DND-41 (cell line): Measurements from ENCODE around the gene RBM7.

Experiments
- ATAC-seq: fragments of 200-7000 bp; cut with Tn5 transposase; 3 replicates; pipeline ENCODE4 v1.9.1; 2021; ENCODE audit warnings: low read depth; ENCODE audit not compliant: insufficient read depth
- DNase-seq: peaks from one replicate; pipeline ENCODE4 v3.0.0-alpha.2; 2020
- H2AFZ ChIP-seq: 2 replicates; pipeline ENCODE4 v1.6.0; 2012; ENCODE audit warnings: low read depth, low read length
- H3K27ac ChIP-seq: 2 replicates; pipeline ENCODE4 v1.5.1; 2012; ENCODE audit warnings: low read length, inconsistent platforms
- H3K27me3 ChIP-seq: fragments of 200-600 bp; sonication (generic); 2 replicates; pipeline ENCODE4 v1.6.0; 2012; ENCODE audit warnings: low read length, mild to moderate bottlenecking, inconsistent platforms; ENCODE audit not compliant: insufficient read depth, poor library complexity
- H3K36me3 ChIP-seq: 2 replicates; pipeline ENCODE4 v1.5.1; 2012; ENCODE audit warnings: low read length, inconsistent platforms; ENCODE audit not compliant: insufficient read depth
- H3K4me1 ChIP-seq: 2 replicates; pipeline ENCODE4 v1.5.1; 2012; ENCODE audit warnings: mild to moderate bottlenecking, low read length; ENCODE audit not compliant: insufficient read depth
- H3K4me2 ChIP-seq: 2 replicates; pipeline ENCODE4 v1.6.0; 2012; ENCODE audit warnings: mild to moderate bottlenecking, moderate library complexity, low read length, inconsistent platforms; ENCODE audit not compliant: insufficient read depth
- H3K4me3 ChIP-seq, 2 experiments: fragments of 200-600 bp in 1 of 2; shearing (Covaris generic) in 1 of 2; 2 replicates each; pipeline ENCODE4 v1.5.1; 2012 to 2016; ENCODE audit warnings: inconsistent platforms in 2 of 2, low read length in 2 of 2, mild to moderate bottlenecking in 2 of 2, low read depth in 1 of 2, moderate library complexity in 1 of 2
- H3K79me2 ChIP-seq: 2 replicates; pipeline ENCODE4 v1.6.0; 2012; ENCODE audit warnings: low read length, inconsistent platforms; ENCODE audit not compliant: insufficient read depth
- H3K9ac ChIP-seq: 2 replicates; pipeline ENCODE4 v1.6.0; 2012; ENCODE audit warnings: low read depth, mild to moderate bottlenecking, inconsistent platforms, low read length, moderate library complexity
- H3K9me3 ChIP-seq: 2 replicates; pipeline ENCODE4 v1.5.1; 2012; ENCODE audit warnings: low read length, moderate library complexity, mild to moderate bottlenecking, inconsistent platforms; ENCODE audit not compliant: insufficient read depth, severe bottlenecking
- H4K20me1 ChIP-seq: 2 replicates; pipeline ENCODE4 v1.6.0; 2012; ENCODE audit warnings: low read length; ENCODE audit not compliant: insufficient read depth
- EZH2 ChIP-seq: IDR thresholded peaks from 3 replicates; pipeline ENCODE4 v1.6.1; 2012; ENCODE audit warnings: borderline replicate concordance, low read depth, mild to moderate bottlenecking, moderate library complexity, low read length, inconsistent platforms; ENCODE audit not compliant: severe bottlenecking
- TF ChIP-seq, protein P1 (sequence below): IDR thresholded peaks from 2 replicates; pipeline ENCODE4 v1.5.1; 2012; ENCODE audit warnings: borderline replicate concordance, low read length, moderate library complexity, mild to moderate bottlenecking; ENCODE audit not compliant: poor library complexity, severe bottlenecking; ENCODE audit errors: extremely low read depth

The RBM7 gene

DNA sequence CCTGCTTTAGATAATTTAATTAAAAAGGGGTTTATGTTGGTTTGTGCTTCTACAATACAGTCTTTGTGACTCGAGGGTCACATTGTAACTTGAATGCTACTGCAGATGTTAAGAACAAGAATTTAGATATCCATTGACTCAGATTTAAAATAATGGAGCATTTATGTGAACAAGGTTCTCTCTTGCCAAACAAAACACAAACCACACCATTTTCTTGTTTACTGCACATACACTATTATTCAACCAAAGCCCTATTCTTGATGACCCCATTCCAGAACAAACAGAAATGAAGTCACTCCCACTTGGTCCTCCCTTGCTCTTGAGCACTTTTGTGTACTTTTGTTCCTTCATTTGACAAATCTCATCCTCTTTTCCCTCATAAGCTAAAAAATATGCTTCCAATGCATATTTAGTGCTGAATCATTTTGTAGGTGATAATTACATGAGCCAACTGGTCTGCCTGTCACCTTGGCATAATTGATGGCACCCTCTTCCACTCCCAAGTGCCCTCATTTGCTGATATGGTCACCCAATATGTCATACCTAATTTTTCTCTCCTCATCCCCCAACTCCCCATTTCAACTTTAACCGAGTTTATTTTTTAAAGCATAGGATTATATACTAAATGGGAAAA is 3.0 kb upstream of the RBM7 start:
- no peak overlapping the region for H3K4me2 ChIP-seq

DNA sequence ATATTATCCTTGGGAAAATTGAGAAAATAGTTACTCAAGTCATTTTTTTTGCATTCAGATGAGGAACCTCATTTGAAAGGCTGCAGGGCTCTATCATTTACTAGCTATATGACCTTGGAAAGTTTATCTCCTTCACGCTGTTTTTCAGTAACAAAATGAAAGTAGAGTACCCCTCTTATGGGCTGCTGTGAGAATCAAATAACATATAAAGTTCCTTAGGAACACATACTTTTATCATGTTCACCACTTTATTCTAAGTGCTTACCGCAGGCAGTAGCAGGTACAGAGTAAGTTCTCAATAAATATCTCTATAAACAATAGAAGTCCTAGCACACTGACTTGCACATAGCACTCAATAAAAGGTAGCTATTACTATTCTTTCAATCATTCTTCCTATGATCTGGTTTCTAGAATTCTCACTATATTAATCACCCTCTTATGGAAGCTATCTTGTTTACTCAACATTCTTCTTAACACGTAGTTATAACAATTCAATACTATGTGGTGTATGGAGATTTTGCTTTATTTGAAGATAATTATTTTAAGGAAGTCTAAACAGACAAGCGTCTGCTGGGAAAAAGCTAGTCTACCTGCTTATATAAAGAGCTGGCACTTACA is 2.1 kb upstream of the RBM7 start:
- DNase-seq (no peak), ATAC-seq (no peak)
- Histone ChIP-seq H3K4me2 (peak overlapping the region; percentile 89), H3K27me3 (no peaks in the 10 kb centered on the region), H3K79me2 (peaks cover 45% of the 10 kb centered on the region), H3K27ac (no peak overlapping the region), H3K36me3 (peaks cover 14% of the 10 kb centered on the region), H3K9ac (no peak overlapping the region), H4K20me1 (no peaks in the 10 kb centered on the region; the same call in 1 of the 2 replicates), H2AFZ (no peak overlapping the region), H3K4me3 (no peak overlapping the region), H3K4me1 (peaks cover 33% of the 10 kb centered on the region), H3K9me3 (no peaks in the 10 kb centered on the region)
- TF ChIP-seq EZH2 = no peak
- TF ChIP-seq, protein P1, sequence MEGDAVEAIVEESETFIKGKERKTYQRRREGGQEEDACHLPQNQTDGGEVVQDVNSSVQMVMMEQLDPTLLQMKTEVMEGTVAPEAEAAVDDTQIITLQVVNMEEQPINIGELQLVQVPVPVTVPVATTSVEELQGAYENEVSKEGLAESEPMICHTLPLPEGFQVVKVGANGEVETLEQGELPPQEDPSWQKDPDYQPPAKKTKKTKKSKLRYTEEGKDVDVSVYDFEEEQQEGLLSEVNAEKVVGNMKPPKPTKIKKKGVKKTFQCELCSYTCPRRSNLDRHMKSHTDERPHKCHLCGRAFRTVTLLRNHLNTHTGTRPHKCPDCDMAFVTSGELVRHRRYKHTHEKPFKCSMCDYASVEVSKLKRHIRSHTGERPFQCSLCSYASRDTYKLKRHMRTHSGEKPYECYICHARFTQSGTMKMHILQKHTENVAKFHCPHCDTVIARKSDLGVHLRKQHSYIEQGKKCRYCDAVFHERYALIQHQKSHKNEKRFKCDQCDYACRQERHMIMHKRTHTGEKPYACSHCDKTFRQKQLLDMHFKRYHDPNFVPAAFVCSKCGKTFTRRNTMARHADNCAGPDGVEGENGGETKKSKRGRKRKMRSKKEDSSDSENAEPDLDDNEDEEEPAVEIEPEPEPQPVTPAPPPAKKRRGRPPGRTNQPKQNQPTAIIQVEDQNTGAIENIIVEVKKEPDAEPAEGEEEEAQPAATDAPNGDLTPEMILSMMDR = no peak

More for the DNA sequence above, 3.0 kb upstream of the RBM7 start:
- H3K4me3 ChIP-seq = no peak overlapping the region
- no peak overlapping the region for H3K9ac ChIP-seq
- no peaks in the 10 kb centered on the region for H3K27me3 ChIP-seq
- no peak overlapping the region for H3K27ac ChIP-seq
- no peaks in the 10 kb centered on the region for H4K20me1 ChIP-seq
- ATAC-seq (no peak), DNase-seq (no peak)
- no peak for TF ChIP-seq EZH2
- TF ChIP-seq, protein P1 = no peak
- no peaks in the 10 kb centered on the region for H3K9me3 ChIP-seq
- H3K4me1 ChIP-seq = peaks cover 25% of the 10 kb centered on the region
- H3K79me2 ChIP-seq = peaks cover 36% of the 10 kb centered on the region
- peaks cover 4% of the 10 kb centered on the region for H3K36me3 ChIP-seq
- H2AFZ ChIP-seq = no peak overlapping the region

DNA sequence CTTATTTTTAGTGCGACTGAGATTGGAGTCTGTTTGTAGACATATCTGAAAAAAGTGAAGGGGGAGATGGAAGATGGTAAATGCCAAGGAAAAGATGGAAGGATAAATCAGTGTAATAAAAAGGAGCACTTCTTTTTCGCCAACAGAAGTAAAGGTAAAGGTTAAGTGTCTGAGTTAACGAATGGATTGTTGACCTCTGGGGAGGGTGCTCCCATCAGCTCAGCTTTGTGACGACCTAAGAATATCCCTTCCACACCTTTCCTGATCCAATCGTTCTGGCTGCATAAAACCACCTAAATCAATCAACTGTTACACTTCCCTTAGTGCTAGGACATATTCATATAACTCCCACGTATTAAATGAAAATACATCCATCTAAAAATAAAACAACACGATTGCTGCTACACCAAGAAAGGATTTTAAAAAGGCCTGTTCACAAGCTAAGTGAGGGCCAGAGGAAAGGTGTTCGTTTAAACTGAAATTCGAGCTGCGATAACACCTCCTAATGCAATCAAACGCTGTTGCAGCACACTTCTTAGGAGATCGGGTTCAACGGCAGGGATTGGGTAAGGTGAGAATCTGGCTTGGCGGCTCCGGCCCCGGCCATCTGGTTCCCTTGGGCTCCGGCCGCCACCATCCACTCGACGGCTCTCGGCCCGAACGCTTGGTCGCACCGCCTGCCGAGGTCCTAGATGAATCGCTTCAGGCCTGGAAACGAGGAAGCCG is 813 bp upstream of the RBM7 start:
- Histone ChIP-seq H2AFZ (peak overlapping the region; percentile 95), H3K4me1 (peaks cover 33% of the 10 kb centered on the region)

More for the DNA sequence above, 813 bp upstream of the RBM7 start:
- DNase-seq (no peak), ATAC-seq (peak; percentile 15)
- peak overlapping the region; percentile 89 for H3K4me2 ChIP-seq
- peaks cover 25% of the 10 kb centered on the region for H3K36me3 ChIP-seq
- peaks cover 58% of the 10 kb centered on the region for H3K79me2 ChIP-seq
- peak overlapping the region; percentile 92 for H3K9ac ChIP-seq
- H3K9me3 ChIP-seq = no peaks in the 10 kb centered on the region
- H3K4me3 ChIP-seq = peak overlapping the region; percentile 73 to 85
- H4K20me1 ChIP-seq = peaks cover 4% of the 10 kb centered on the region; the same call in 1 of the 2 replicates
- TF ChIP-seq, protein P1 = no peak
- no peak for TF ChIP-seq EZH2
- peak overlapping the region; percentile 93 for H3K27ac ChIP-seq
- no peaks in the 10 kb centered on the region for H3K27me3 ChIP-seq
